Suprapubic skin (tissue), 4 donors: ENCODE measurements around the gene IL18RAP.

Source experiments
- CTCF ChIP-seq, 2 donors: fragments of 200-600 bp in 1 of 2; fragments of 450-650 bp in 1 of 2; sonication (generic) in 1 of 2; IDR thresholded peaks; one replicate each; pipeline ENCODE4 v1.5.1; 2016 to 2019; ENCODE audit warnings: antibody characterized with exemption in 2 of 2, mild to moderate bottlenecking in 1 of 2, moderate library complexity in 1 of 2
- EP300 ChIP-seq: sonication (generic); formaldehyde crosslinking; IDR thresholded peaks from one replicate; pipeline ENCODE4 v1.6.1; 2017; ENCODE audit warnings: antibody characterized with exemption
- POLR2A ChIP-seq, 2 donors: fragments of 450-650 bp; IDR thresholded peaks; one replicate each; pipeline ENCODE4 v1.6.1; 2017; ENCODE audit warnings: antibody characterized with exemption in 2 of 2, mild to moderate bottlenecking in 2 of 2, moderate library complexity in 2 of 2
- POLR2AphosphoS5 ChIP-seq, 3 donors: sonication (generic); formaldehyde crosslinking; IDR thresholded peaks; one replicate each; pipeline ENCODE4 v1.6.1; 2017; ENCODE audit warnings: antibody characterized with exemption in 3 of 3

- TF ChIP-seq CTCF (IDR thresholded peaks at IDR 0.05) (no peak), POLR2A (IDR thresholded peaks at IDR 0.05) (no peak), EP300 (no peak), POLR2AphosphoS5 (IDR thresholded peaks at IDR 0.05) (no peak)
Observed at GRCh38 chr2:102421890-102422759, 835 bp upstream of the IL18RAP start.
